Fibroblast of lung (primary cell): ENCODE data around the gene SNX33.

Source experiments
- CTCF ChIP-seq, 2 donors: IDR thresholded peaks in 1 of 2; conservative IDR thresholded peaks in 1 of 2; 1 replicate in 1 of 2; 2 replicates in 1 of 2; pipeline ENCODE4 v1.5.1; 2011 to 2012; ENCODE audit warnings: low read length in 2 of 2, control low read depth in 1 of 2, inconsistent platforms in 1 of 2, low read depth in 1 of 2, mild to moderate bottlenecking in 1 of 2
- EZH2 ChIP-seq: IDR thresholded peaks from 2 replicates; pipeline ENCODE4 v1.5.1; 2012; ENCODE audit warnings: low read length, control low read depth, mild to moderate bottlenecking; ENCODE audit errors: missing control alignments

- TF ChIP-seq CTCF (conservative IDR thresholded peaks at IDR 0.05 in 1 of 2, IDR thresholded peaks at IDR 0.05 in 1 of 2; ENCODE audit: low read depth in 1 of 2, low read length in 2 of 2) (no peak), EZH2 (no peak)
Observed at GRCh38 chr15:75677465-75678323, 30.0 kb downstream of the SNX33 start.
